ENCODE data around the gene MXI1. TPM values are rescaled to one million over a fixed set of nuclear protein-coding genes. Genes with fewer than 3 reads are reported as not detected.

MXI1 gene
- total and polyA plus RNA-seq, 2 of the 4 experiments (the other 2 are of a cell fraction), result 7.2 to 11.8 TPM

DNA sequence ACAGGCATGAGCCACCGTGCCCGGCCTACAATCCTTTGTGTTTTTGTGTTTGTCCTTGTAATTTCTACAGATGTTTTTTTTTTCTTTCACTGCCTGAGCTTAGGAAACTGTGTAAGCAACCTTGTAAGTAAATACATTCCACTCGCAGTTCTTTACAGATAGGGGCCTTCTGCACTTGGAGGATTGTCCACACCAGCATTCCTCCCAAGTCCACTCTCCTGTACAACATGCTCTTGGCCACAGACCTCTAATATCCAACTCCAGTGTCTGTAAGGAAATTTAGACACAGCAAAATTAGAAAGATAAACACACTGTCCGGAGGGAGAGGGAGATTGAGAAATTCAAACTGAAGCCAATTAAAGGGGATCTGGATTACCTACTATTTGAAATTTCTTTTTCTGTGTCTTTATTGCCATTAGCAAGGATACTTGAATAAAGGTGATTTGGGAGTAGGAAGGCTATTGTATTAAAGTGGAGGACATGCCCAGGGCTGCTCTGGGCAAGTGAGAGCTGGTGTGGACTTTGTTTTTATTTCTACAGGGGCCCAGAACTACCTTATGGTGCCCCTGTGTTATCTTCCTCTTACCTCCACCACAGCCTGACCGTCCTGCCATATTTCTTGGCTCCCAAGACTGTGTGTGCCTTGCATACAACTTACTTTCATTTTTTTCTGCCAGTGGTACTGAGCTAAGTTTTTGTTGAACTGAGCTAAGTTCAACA lies 9.7 kb downstream of the MXI1 start (continued):
- TF ChIP-seq RCOR1 (IDR thresholded peaks at IDR 0.05; ENCODE audit: insufficient replicate concordance, low read length), result no peak

DNA sequence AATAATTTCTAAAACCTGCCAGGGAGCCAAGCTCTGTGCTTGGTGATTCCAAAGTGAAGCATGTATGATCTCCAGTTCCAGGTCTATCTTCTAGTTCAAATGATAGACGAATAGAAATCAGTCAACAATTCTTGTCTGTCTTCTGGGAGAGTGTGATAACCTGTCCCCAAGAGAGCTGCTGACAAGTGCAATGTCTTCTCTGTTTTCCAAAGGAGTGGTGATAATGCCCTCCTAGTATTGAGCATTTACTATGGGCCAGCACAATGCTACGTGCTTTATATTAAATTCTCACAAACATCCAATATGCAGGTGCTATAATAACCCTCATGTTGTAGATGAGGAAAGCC lies 10.2 kb downstream of the MXI1 start:
- H3K14ac ChIP-seq (replicated peaks; ENCODE audit: low read depth, low read length), result no peak overlapping the region
- peaks cover 0 to 5% of the 10 kb centered on the region in 2 experiments; a peak in 2 of 4 replicates for H3K79me1 ChIP-seq (ENCODE audit: low read depth in 1 of 2, low read length in 2 of 2)
- H3K36me3 ChIP-seq (ENCODE audit: control insufficient read depth, insufficient read depth, low read length), result no peaks in the 10 kb centered on the region
- no peak overlapping the region for H3K9ac ChIP-seq (ENCODE audit: low read depth, low read length)
- TF ChIP-seq MAZ (IDR thresholded peaks at IDR 0.05; ENCODE audit: borderline replicate concordance, low read depth, low read length), result no peak
- no peak for TF ChIP-seq MAFK (IDR thresholded peaks at IDR 0.05; ENCODE audit: low read depth, low read length)
- TF ChIP-seq RFX5 (IDR thresholded peaks at IDR 0.05; ENCODE audit: low read depth, low read length), result no peak
- TF ChIP-seq CEBPB (IDR thresholded peaks at IDR 0.05; ENCODE audit: low read depth, low read length), result no peak
- TF ChIP-seq SMC3 (IDR thresholded peaks at IDR 0.05; ENCODE audit: low read depth, low read length), result no peak
- TF ChIP-seq MXI1 (IDR thresholded peaks at IDR 0.05; ENCODE audit: borderline replicate concordance, low read depth, low read length), result no peak
- TF ChIP-seq CHD1 (IDR thresholded peaks at IDR 0.05; ENCODE audit: low read depth, low read length), result no peak
- TF ChIP-seq, protein P1, sequence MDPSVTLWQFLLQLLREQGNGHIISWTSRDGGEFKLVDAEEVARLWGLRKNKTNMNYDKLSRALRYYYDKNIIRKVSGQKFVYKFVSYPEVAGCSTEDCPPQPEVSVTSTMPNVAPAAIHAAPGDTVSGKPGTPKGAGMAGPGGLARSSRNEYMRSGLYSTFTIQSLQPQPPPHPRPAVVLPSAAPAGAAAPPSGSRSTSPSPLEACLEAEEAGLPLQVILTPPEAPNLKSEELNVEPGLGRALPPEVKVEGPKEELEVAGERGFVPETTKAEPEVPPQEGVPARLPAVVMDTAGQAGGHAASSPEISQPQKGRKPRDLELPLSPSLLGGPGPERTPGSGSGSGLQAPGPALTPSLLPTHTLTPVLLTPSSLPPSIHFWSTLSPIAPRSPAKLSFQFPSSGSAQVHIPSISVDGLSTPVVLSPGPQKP (IDR thresholded peaks at IDR 0.05; ENCODE audit: borderline replicate concordance, low read depth, low read length), result no peak
- no peak for TF ChIP-seq FOS (IDR thresholded peaks at IDR 0.05; ENCODE audit: low read depth, low read length)
- no peak for TF ChIP-seq RCOR1 (IDR thresholded peaks at IDR 0.05; ENCODE audit: insufficient replicate concordance, low read length)
- TF ChIP-seq, protein P2, sequence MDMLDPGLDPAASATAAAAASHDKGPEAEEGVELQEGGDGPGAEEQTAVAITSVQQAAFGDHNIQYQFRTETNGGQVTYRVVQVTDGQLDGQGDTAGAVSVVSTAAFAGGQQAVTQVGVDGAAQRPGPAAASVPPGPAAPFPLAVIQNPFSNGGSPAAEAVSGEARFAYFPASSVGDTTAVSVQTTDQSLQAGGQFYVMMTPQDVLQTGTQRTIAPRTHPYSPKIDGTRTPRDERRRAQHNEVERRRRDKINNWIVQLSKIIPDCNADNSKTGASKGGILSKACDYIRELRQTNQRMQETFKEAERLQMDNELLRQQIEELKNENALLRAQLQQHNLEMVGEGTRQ (IDR thresholded peaks at IDR 0.05; ENCODE audit: low read depth, low read length), result no peak
- TF ChIP-seq BHLHE40 (IDR thresholded peaks at IDR 0.05; ENCODE audit: low read depth, low read length), result no peak
- H3K4me3 ChIP-seq (ENCODE audit: insufficient read depth, low read depth, low read length), result no peak overlapping the region
- no peak overlapping the region for H4K5ac ChIP-seq (ENCODE audit: low read depth, low read length)
- H3K27me3 ChIP-seq (ENCODE audit: control insufficient read depth, insufficient read depth, low read length), result no peaks in the 10 kb centered on the region
- WGBS, 2 experiments (ENCODE audit: extremely low coverage in 2 of 2, insufficient read length in 1 of 2), result 100% methylated on average over 1 of the region's 2 CpGs; no CpG with 5 or more reads in 1 of the 2 experiments
- H3K4me2 ChIP-seq (ENCODE audit: low read depth, low read length), result no peak overlapping the region
- no peak overlapping the region for H3K23ac ChIP-seq (ENCODE audit: low read depth, low read length)
- no peaks in the 10 kb centered on the region for H3K9me3 ChIP-seq (ENCODE audit: control insufficient read depth, insufficient read depth, low read length)
- H2BK15ac ChIP-seq (ENCODE audit: low read depth, low read length), result no peak overlapping the region
- H3K56ac ChIP-seq (ENCODE audit: extremely low read depth, insufficient read depth, low read length), result no peak overlapping the region
- H3K18ac ChIP-seq (ENCODE audit: low read depth, low read length), result no peak overlapping the region
- no peak overlapping the region for H2BK5ac ChIP-seq (ENCODE audit: low read depth, low read length, poor library complexity, severe bottlenecking)
- in situ Hi-C loops (cut with MboI; ENCODE audit: low sequenced_read_pairs) (no loop called here), dilution Hi-C loops (cut with HindIII; ENCODE audit: low sequenced_read_pairs, unreplicated experiment) (no loop called here), intact Hi-C loops (cut with micrococcal nuclease) (no loop called here)
- no peak overlapping the region for H4K8ac ChIP-seq (ENCODE audit: low read depth in 2 of 2, low read length in 2 of 2)
- no peak overlapping the region for H2AK5ac ChIP-seq (ENCODE audit: low read depth, low read length)
- BruUV-seq (replicated peaks), result no TSS peak
- H3K9me1 ChIP-seq (ENCODE audit: insufficient read depth, low read length), result no peaks in the 10 kb centered on the region
- H4K20me1 ChIP-seq (ENCODE audit: insufficient read depth, low read length), result no peaks in the 10 kb centered on the region
- peaks cover 24% of the 10 kb centered on the region for H3K4me1 ChIP-seq (ENCODE audit: control insufficient read depth, insufficient read depth, low read length)
- ChIA-PET CTCF (no interaction called here), POLR2A (ENCODE audit: unreplicated experiment) (no interaction called here)
- no peak overlapping the region for H3K27ac ChIP-seq (ENCODE audit: insufficient read depth, low read length)
- no peak overlapping the region for H4K91ac ChIP-seq (ENCODE audit: insufficient read depth, low read depth, low read length)
- no peak overlapping the region for H2AK9ac ChIP-seq (replicated peaks; ENCODE audit: low read depth, low read length, poor library complexity)
- H2BK120ac ChIP-seq (ENCODE audit: low read depth, low read length), result no peak overlapping the region
- H2AFZ ChIP-seq (replicated peaks; ENCODE audit: low read length, poor library complexity), result no peak overlapping the region
- no peak for DNase-seq
- H2BK20ac ChIP-seq (ENCODE audit: low read depth, low read length), result no peak overlapping the region
- ATAC-seq (ENCODE audit: low read depth), result no peak
- H3K4ac ChIP-seq (ENCODE audit: low read depth, low read length), result no peak overlapping the region
